ENCODE results near the gene MCC.

MCC gene

DNA sequence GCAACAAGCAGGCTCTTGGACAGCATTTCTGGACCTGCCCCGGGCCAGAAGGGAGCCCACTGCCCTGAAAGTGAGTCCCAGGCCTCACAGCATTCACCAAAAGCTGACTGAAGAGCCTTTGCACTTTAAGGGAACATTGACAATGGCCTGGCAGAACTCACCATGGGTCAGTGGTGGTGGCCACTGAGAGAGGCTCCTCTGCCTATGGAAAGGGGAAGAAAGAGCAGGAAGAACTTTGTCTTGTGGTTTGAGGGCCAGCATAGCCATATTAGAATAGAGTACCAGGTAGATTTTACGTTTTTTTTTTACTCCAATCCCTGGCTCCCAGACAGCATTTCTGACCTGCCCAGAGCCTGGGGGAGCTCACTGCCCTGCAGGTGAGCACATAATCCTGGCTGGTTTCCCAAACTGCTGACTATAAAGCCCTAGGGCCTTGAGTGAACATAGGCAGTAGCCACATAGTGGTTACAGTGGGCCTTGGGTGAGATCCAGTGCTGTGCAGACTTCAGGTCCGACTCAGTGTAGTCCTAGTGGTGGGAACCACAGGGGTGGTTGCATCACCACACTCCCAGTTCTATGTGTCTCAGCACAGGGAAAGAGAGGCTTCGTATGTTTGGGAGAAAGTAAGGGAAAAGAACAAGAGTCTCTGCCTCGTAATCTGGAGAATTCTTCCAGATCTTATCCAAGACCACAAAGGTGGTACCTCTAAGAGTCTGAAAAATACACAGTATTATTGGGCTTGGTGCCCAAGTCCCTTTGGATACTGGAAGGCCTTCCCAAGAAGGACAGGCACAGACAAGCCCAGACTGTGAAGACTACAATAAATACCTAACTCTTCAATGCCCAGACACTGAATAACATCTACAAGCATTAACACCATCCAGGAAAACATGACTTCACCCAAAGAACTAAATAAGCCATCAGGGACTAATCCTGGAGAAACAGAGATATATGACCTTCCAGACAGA is 143.0 kb downstream of the MCC start:
- H3K4me1 ChIP-seq (ENCODE audit: control insufficient read depth, insufficient read depth, low read length), result no peaks in the 10 kb centered on the region
- no peak overlapping the region for H3K4me3 ChIP-seq (ENCODE audit: low read depth, low read length)
- no peaks in the 10 kb centered on the region for H3K9me3 ChIP-seq (ENCODE audit: control insufficient read depth, insufficient read depth, low read length)
- H3K27me3 ChIP-seq (ENCODE audit: control insufficient read depth, insufficient read depth, low read length), result no peaks in the 10 kb centered on the region
- H3K27ac ChIP-seq (ENCODE audit: low read depth, low read length), result no peak overlapping the region
- no peaks in the 10 kb centered on the region for H3K36me3 ChIP-seq (ENCODE audit: control insufficient read depth, insufficient read depth, low read length)
- no peak overlapping the region for H3K9ac ChIP-seq (ENCODE audit: low read depth, low read length)

DNA sequence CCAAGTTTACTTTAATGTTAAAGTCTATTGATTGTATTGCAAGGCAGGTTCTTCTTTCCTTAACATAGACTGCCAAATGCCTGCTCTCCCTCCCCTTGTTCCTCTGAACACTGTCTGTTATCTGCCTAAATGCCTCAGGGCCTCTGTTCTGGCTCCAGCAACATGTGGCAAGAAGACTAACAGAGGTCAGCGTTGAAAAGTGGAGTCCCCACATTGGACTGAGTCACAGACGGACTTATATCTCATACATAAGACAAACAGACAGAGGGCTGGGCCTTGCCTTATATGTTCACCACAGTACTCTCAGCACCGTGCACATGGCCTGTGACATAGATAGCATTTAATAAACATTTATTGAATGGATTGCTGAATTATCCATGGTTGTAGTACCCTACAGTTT is 144.9 kb downstream of the MCC start:
- no peak overlapping the region for H3K27ac ChIP-seq (ENCODE audit: low read depth, low read length)
- no peak overlapping the region for H3K4me3 ChIP-seq (ENCODE audit: low read depth, low read length)
- H3K9ac ChIP-seq (ENCODE audit: low read depth, low read length), result no peak overlapping the region
- no peaks in the 10 kb centered on the region for H3K36me3 ChIP-seq (ENCODE audit: control insufficient read depth, insufficient read depth, low read length)
- no peaks in the 10 kb centered on the region for H3K4me1 ChIP-seq (ENCODE audit: control insufficient read depth, insufficient read depth, low read length)
- H3K9me3 ChIP-seq (ENCODE audit: control insufficient read depth, insufficient read depth, low read length), result no peaks in the 10 kb centered on the region
- no peaks in the 10 kb centered on the region for H3K27me3 ChIP-seq (ENCODE audit: control insufficient read depth, insufficient read depth, low read length)

DNA sequence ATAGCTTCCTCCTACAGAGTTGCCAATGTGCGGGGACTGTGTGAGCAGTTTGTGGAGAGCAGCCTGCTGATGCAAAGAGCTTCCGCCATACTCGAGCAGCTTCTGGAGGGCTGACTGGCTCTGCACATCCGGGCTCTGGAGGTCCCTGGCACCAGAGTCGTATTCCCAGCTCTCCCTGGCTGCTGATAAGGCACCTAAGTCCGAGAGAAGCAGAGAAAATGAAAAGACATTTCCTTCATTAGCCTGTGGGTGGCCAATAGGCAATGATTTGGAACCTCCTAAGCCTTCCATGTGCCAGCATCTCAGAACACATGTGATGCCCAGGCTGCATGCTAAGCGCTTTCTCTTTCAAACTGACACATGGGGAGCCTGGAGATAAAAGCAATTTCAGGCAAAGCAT is 147.7 kb downstream of the MCC start:
- Histone ChIP-seq H3K4me1 (ENCODE audit: control insufficient read depth, insufficient read depth, low read length) (no peaks in the 10 kb centered on the region), H3K27me3 (ENCODE audit: control insufficient read depth, insufficient read depth, low read length) (no peaks in the 10 kb centered on the region), H3K4me3 (ENCODE audit: low read depth, low read length) (no peak overlapping the region), H3K36me3 (ENCODE audit: control insufficient read depth, insufficient read depth, low read length) (no peaks in the 10 kb centered on the region), H3K9ac (ENCODE audit: low read depth, low read length) (no peak overlapping the region), H3K27ac (ENCODE audit: low read depth, low read length) (no peak overlapping the region), H3K9me3 (ENCODE audit: control insufficient read depth, insufficient read depth, low read length) (no peaks in the 10 kb centered on the region)

DNA sequence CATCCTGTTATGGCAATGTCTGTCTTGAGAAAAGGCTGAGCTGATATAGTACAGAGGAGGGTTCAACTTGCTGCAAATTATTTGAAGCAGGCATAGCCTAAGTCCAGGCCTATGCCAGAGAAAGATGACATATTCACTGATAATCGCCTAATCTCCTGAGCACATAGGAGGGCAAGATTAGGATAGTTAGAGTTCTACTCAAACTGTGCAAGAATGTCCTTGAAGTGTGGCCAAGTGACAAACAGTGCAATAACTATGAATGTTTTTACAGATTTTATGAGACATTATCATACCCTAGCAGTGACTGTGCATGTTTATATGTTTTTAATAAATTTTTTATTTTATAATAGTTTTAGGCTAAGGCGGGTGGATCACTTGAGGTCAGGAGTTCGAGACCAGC is 149.6 kb downstream of the MCC start:
- no peak overlapping the region for H3K9ac ChIP-seq (ENCODE audit: low read depth, low read length)
- no peak overlapping the region for H3K27ac ChIP-seq (ENCODE audit: low read depth, low read length)
- no peaks in the 10 kb centered on the region for H3K36me3 ChIP-seq (ENCODE audit: control insufficient read depth, insufficient read depth, low read length)
- H3K4me1 ChIP-seq (ENCODE audit: control insufficient read depth, insufficient read depth, low read length), result no peaks in the 10 kb centered on the region
- H3K9me3 ChIP-seq (ENCODE audit: control insufficient read depth, insufficient read depth, low read length), result no peaks in the 10 kb centered on the region
- H3K4me3 ChIP-seq (ENCODE audit: low read depth, low read length), result no peak overlapping the region
- no peaks in the 10 kb centered on the region for H3K27me3 ChIP-seq (ENCODE audit: control insufficient read depth, insufficient read depth, low read length)

DNA sequence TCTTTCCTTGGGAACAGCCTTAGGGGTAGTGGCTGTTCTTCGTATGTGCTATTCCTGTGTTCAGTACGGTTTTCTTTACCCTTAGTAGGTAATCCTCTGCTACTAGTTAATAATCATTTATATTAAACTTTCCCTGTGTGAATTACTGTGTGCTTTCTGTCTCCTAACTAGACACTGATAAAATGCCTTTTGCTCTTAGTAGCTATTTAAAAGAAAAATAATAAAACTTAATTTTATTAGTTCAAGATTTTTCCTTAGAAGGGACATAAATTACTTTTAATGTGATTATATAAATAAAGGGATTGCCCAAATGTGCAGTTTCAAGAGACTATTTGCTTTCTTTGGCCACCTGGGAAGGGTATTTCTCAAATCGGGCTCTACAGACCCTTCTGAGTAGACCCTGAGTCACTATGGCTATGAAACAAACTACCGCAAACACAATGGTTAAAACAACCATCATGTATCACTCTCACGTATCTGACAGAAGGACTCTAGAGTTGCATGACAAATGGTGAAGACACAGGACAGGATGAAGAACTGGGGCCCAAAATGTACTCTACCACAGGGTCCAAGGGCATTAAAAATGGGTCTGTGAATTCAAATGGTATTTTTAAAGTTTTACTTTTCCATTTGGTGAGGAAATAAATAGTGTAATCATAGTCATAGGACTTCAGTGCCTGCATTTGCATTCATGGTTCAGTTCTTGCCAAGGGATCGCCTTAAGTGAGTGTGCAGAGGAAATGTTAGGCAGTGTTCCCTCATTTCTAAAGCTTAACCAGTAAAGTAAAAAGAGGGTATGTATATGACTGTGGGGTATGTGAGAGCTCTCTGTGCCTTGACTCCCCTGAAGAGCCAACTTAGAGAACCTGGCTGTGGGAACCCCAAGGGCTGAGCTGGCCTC is 150.5 kb downstream of the MCC start:
- no peak overlapping the region for H3K9ac ChIP-seq (ENCODE audit: low read depth, low read length)
- no peak overlapping the region for H3K4me3 ChIP-seq (ENCODE audit: low read depth, low read length)
- no peaks in the 10 kb centered on the region for H3K9me3 ChIP-seq (ENCODE audit: control insufficient read depth, insufficient read depth, low read length)
- no peaks in the 10 kb centered on the region for H3K36me3 ChIP-seq (ENCODE audit: control insufficient read depth, insufficient read depth, low read length)
- no peak overlapping the region for H3K27ac ChIP-seq (ENCODE audit: low read depth, low read length)
- H3K4me1 ChIP-seq (ENCODE audit: control insufficient read depth, insufficient read depth, low read length), result peaks cover 6% of the 10 kb centered on the region; the same call in 1 of the 2 replicates
- no peaks in the 10 kb centered on the region for H3K27me3 ChIP-seq (ENCODE audit: control insufficient read depth, insufficient read depth, low read length)

DNA sequence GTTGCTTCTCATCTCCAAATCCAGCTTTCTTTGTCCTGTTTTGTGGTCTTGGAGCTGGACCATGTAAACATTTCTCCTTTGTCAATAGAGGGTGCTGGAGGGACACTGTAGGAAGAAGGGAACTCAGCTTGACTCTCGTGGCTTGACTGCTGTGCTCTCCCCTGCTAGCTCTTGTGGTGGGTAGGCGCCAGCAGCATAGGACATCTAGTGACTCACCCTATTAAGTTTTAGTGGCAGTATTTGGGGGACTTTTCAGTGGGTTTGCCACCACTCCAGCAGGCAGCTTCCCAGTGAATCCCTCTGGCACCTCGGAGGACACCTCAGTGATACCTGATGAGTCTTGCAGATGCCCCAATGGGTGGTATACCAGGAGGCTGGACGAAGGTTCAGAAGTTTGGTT is 151.3 kb downstream of the MCC start:
- Histone ChIP-seq H3K27me3 (ENCODE audit: control insufficient read depth, insufficient read depth, low read length) (no peaks in the 10 kb centered on the region), H3K9me3 (ENCODE audit: control insufficient read depth, insufficient read depth, low read length) (no peaks in the 10 kb centered on the region), H3K27ac (ENCODE audit: low read depth, low read length) (no peak overlapping the region)

DNA sequence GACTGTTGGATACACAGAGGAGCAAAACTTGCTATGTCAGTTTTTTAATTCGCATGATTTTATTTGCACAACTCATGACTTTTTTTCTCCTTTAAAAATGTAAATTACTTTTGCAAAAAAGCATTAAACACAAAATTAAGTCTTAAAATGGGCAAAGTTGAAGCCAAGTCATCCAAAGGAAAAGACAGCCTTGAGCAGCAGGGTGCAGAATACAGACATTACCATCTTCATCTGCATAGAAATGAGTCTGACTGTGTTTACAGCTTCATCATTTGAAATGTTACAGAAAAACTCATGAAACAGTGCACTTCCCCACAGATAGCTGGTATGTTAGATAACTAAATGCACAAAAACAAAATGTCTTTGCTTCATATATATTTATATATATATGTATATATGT is 154.8 kb downstream of the MCC start:
- no peaks in the 10 kb centered on the region for H3K9me3 ChIP-seq (ENCODE audit: control insufficient read depth, insufficient read depth, low read length)
- no peak overlapping the region for H3K9ac ChIP-seq (ENCODE audit: low read depth, low read length)
- H3K4me1 ChIP-seq (ENCODE audit: control insufficient read depth, insufficient read depth, low read length), result peaks cover 18% of the 10 kb centered on the region; the same call in 1 of the 2 replicates
- H3K27me3 ChIP-seq (ENCODE audit: control insufficient read depth, insufficient read depth, low read length), result no peaks in the 10 kb centered on the region
- no peak overlapping the region for H3K27ac ChIP-seq (ENCODE audit: low read depth, low read length)
- no peaks in the 10 kb centered on the region for H3K36me3 ChIP-seq (ENCODE audit: control insufficient read depth, insufficient read depth, low read length)
- no peak overlapping the region for H3K4me3 ChIP-seq (ENCODE audit: low read depth, low read length)

More for the DNA sequence above, 151.3 kb downstream of the MCC start:
- H3K36me3 ChIP-seq (ENCODE audit: control insufficient read depth, insufficient read depth, low read length), result no peaks in the 10 kb centered on the region
- H3K9ac ChIP-seq (ENCODE audit: low read depth, low read length), result no peak overlapping the region
- H3K4me1 ChIP-seq (ENCODE audit: control insufficient read depth, insufficient read depth, low read length), result peaks cover 6% of the 10 kb centered on the region; the same call in 1 of the 2 replicates
- H3K4me3 ChIP-seq (ENCODE audit: low read depth, low read length), result no peak overlapping the region

DNA sequence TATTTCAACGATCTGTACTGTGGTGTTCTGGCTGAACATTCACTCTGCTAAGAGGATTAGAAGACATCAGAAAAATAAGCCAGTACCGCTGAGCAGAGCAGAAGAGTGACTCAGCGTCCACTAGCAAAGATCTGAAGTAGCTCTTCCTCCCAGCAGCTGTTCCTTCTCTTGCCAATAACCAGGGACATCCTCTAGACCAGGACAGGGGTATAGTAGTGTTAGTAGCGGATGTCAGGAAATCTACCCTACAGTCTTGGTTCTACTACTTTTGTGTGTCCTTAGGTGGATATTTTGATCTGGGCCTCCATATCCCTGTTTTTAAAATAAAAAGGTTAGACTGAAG is 157.1 kb downstream of the MCC start:
- no peaks in the 10 kb centered on the region for H3K9me3 ChIP-seq (ENCODE audit: control insufficient read depth, insufficient read depth, low read length)
- H3K27ac ChIP-seq (ENCODE audit: low read depth, low read length), result no peak overlapping the region
- no peak overlapping the region for H3K9ac ChIP-seq (ENCODE audit: low read depth, low read length)
- H3K36me3 ChIP-seq (ENCODE audit: control insufficient read depth, insufficient read depth, low read length), result no peaks in the 10 kb centered on the region
- H3K4me1 ChIP-seq (ENCODE audit: control insufficient read depth, insufficient read depth, low read length), result peaks cover 18% of the 10 kb centered on the region; the same call in 1 of the 2 replicates
- H3K4me3 ChIP-seq (ENCODE audit: low read depth, low read length), result no peak overlapping the region
- H3K27me3 ChIP-seq (ENCODE audit: control insufficient read depth, insufficient read depth, low read length), result no peaks in the 10 kb centered on the region

DNA sequence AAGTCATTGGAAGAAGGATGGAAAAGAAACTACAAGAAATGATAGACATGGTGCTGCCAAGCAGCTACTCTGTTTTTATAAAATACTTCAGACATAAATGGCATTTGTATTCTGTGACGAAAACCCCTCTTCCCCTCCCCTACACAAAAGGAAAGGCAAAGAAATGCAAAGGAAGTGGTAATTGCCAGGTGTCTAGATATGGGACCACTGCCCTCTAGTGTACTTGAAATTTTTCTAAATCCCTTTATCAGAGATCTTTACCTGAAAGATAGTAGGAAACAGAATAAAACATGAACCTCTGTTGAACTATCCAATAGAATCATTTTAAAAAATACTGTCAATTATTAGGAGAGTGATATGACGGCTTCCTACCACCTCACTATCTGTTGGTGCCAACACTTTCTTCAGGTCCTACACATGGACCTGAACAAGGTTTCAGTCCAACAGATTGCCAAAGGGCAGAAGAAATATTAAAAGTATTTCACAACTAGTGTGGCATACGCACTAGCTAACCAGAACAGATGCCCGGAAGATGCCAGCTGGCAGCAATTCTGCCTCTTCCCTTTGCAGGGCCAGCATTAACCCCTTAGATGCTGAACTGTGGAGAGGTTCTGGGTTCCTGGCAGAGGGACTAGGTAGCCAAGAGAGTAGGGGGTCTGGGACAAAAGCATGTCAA is 157.6 kb downstream of the MCC start:
- H3K4me3 ChIP-seq (ENCODE audit: low read depth, low read length), result no peak overlapping the region
- no peak overlapping the region for H3K9ac ChIP-seq (ENCODE audit: low read depth, low read length)
- no peaks in the 10 kb centered on the region for H3K36me3 ChIP-seq (ENCODE audit: control insufficient read depth, insufficient read depth, low read length)
- H3K27ac ChIP-seq (ENCODE audit: low read depth, low read length), result no peak overlapping the region
- H3K4me1 ChIP-seq (ENCODE audit: control insufficient read depth, insufficient read depth, low read length), result peaks cover 18% of the 10 kb centered on the region; the same call in 1 of the 2 replicates
- H3K9me3 ChIP-seq (ENCODE audit: control insufficient read depth, insufficient read depth, low read length), result no peaks in the 10 kb centered on the region
- no peaks in the 10 kb centered on the region for H3K27me3 ChIP-seq (ENCODE audit: control insufficient read depth, insufficient read depth, low read length)

DNA sequence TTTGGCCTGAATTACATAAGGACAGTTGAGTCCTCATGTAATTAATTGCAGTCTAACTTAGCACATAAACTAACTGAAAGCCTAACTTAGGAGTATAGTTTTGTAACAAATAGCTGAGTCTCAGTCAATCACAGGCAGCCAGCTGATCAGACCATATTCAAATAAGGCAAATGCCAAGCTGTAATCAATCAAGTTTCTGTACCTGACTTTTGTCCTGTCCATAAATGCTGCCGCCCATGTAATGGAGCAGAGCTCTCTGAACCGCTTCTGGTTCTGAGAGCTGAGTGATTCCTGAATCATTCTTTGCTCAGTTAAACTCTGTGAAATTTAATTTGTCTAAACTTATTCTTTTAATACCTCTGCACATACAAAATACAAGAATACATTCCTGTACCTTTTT is 158.3 kb downstream of the MCC start:
- no peaks in the 10 kb centered on the region for H3K27me3 ChIP-seq (ENCODE audit: control insufficient read depth, insufficient read depth, low read length)
- H3K36me3 ChIP-seq (ENCODE audit: control insufficient read depth, insufficient read depth, low read length), result no peaks in the 10 kb centered on the region
- no peak overlapping the region for H3K9ac ChIP-seq (ENCODE audit: low read depth, low read length)
- H3K27ac ChIP-seq (ENCODE audit: low read depth, low read length), result no peak overlapping the region
- peaks cover 18% of the 10 kb centered on the region; the same call in 1 of the 2 replicates for H3K4me1 ChIP-seq (ENCODE audit: control insufficient read depth, insufficient read depth, low read length)
- H3K9me3 ChIP-seq (ENCODE audit: control insufficient read depth, insufficient read depth, low read length), result no peaks in the 10 kb centered on the region
- H3K4me3 ChIP-seq (ENCODE audit: low read depth, low read length), result no peak overlapping the region
